Stimulated activated CD4-positive, alpha-beta T cell treated with anti-CD3 and anti-CD28 coated beads, Interleukin-12 subunit alpha, Interleukin-12 subunit beta, amount 100 ng/mL, for 48 hours (primary cell): Measurements from ENCODE around the gene ICA1.

Source experiments
- DNase-seq, 3 donors: peaks; one replicate each; pipeline ENCODE4 v3.0.0-alpha.2; 2020; ENCODE audit warnings: low read depth in 2 of 3, low spot score in 1 of 3

The ICA1 gene

GRCh38 chr7:8161364-8161828, 100.6 kb downstream of the ICA1 start:
- no peak for DNase-seq

- DNase-seq, result no peak
Observed at GRCh38 chr7:8160779-8161345, 101.1 kb downstream of the ICA1 start.

GRCh38 chr7:8160250-8160649, 101.7 kb downstream of the ICA1 start:
- DNase-seq, result no peak

GRCh38 chr7:8159595-8159994, 102.4 kb downstream of the ICA1 start:
- no peak for DNase-seq

GRCh38 chr7:8157296-8157695, 104.7 kb downstream of the ICA1 start:
- DNase-seq, result no peak

GRCh38 chr7:8155836-8156235, 106.1 kb downstream of the ICA1 start:
- no peak for DNase-seq

GRCh38 chr7:8154272-8154671, 107.7 kb downstream of the ICA1 start:
- no peak for DNase-seq

GRCh38 chr7:8152489-8153192, 109.3 kb downstream of the ICA1 start:
- DNase-seq, result no peak

GRCh38 chr7:8151161-8151725, 110.7 kb downstream of the ICA1 start:
- no peak for DNase-seq

GRCh38 chr7:8149222-8149621, 112.7 kb downstream of the ICA1 start:
- DNase-seq, result no peak

- DNase-seq, result no peak
Observed at GRCh38 chr7:8147760-8148463, 114.1 kb downstream of the ICA1 start.

GRCh38 chr7:8146788-8147413, 115.1 kb downstream of the ICA1 start:
- DNase-seq, result no peak

- no peak for DNase-seq
Observed at GRCh38 chr7:8146106-8146787, 115.7 kb downstream of the ICA1 start.

- DNase-seq, result no peak
Observed at GRCh38 chr7:8144856-8145255, 117.1 kb downstream of the ICA1 start.

GRCh38 chr7:8143151-8143874, 118.7 kb downstream of the ICA1 start:
- DNase-seq, result no peak

- no peak for DNase-seq
Observed at GRCh38 chr7:8142477-8142876, 119.5 kb downstream of the ICA1 start.

- no peak for DNase-seq
Observed at GRCh38 chr7:8141070-8141469, 120.9 kb downstream of the ICA1 start.

GRCh38 chr7:8136051-8136730, 125.8 kb downstream of the ICA1 start:
- DNase-seq, result no peak

GRCh38 chr7:8135417-8135816, 126.5 kb downstream of the ICA1 start:
- no peak for DNase-seq
